ENCODE data around the gene ZNRF1.

ZNRF1 gene

DNA sequence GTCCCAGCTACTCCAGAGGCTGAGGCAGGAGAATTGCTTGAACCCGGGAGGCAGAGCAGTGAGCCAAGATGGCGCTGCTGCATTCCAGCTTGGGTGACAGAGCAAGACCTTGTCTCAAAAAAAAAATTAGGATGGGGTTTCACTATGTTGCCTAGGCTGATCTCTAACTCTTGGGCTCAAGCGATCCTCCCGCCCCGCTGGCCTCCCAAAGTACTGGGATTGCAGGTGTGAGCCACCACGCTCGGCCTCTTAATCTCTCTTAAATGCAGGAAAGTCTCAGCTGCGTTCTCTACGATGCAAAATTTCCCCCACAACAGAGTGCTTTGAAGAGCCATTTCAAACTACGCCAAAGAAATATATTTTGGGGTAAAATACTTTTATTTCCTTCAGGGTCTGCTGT lies 8.0 kb upstream of the ZNRF1 start:
- H2AFZ ChIP-seq (ENCODE audit: low read depth, low read length) = no peak overlapping the region
- no peaks in the 10 kb centered on the region for H3K27me3 ChIP-seq (ENCODE audit: insufficient read depth, low read length)
- no peak overlapping the region for H3K4me3 ChIP-seq (ENCODE audit: low read length)
- H3K4me1 ChIP-seq (ENCODE audit: insufficient read depth, low read length) = peaks cover 4% of the 10 kb centered on the region
- H3K9me3 ChIP-seq (ENCODE audit: low read length) = no peaks in the 10 kb centered on the region
- H3K36me3 ChIP-seq (ENCODE audit: insufficient read depth, low read length) = no peaks in the 10 kb centered on the region

DNA sequence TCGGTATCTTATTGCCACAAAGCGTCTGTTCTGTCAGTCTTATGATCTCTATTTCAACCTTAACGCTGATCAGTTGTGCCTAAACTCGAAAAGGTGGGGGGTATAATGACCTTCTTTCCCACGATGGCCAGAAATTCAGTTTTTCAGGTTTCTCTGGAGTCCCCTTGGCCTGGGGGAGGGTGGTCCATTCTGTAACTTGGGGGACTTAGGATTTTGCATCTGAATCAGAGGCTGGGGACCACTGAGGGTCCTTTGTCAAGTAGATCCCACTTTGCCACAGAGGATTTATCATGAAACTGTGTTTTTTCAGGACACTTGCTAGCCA lies 7.6 kb upstream of the ZNRF1 start:
- Histone ChIP-seq H3K27me3 (ENCODE audit: insufficient read depth, low read length) (no peaks in the 10 kb centered on the region), H2AFZ (ENCODE audit: low read depth, low read length) (peak overlapping the region; percentile 14), H3K9me3 (ENCODE audit: low read length) (no peaks in the 10 kb centered on the region), H3K4me1 (ENCODE audit: insufficient read depth, low read length) (peaks cover 4% of the 10 kb centered on the region), H3K4me3 (ENCODE audit: low read length) (no peak overlapping the region), H3K36me3 (ENCODE audit: insufficient read depth, low read length) (no peaks in the 10 kb centered on the region)

DNA sequence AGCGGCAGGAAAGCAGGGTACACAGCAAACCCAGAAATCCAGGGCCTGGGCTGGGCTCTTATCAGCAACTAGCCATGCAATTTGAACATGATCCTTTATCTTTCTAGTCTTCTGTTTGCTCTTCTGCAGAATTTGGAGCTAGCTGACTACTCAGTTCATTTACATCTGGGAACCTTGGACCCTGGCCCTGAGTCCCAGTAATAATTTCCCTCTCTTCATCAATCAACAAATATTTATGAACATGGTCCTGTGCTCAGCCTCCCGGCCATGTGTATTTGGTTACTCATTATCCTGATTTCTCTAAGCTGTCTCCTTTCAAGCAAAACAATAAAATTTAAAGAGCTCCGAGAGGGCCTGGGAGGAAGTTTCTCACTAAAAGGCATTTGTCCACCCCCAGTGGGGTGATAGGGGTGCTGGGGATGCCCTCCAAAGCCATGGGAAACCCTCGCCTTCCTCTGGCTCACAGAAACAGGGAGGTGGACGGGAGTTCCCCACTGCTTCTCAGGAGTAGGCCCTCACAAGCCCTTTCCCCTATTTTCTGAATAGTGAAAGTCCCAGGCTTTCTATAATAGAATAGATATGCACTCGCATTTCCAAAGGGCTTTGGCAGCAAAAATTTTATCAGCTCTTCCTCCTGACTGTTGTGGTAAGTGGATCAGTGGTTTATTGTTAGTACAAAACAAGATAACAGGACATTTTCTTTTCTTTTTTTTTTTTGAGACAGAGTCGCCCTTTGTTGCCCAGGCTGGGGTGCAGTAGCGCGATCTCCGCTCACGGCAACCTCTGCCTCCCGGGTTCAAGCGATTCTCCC lies 7.0 kb upstream of the ZNRF1 start:
- Histone ChIP-seq H3K36me3 (ENCODE audit: insufficient read depth, low read length) (no peaks in the 10 kb centered on the region), H3K4me1 (ENCODE audit: insufficient read depth, low read length) (peaks cover 4% of the 10 kb centered on the region), H3K4me3 (ENCODE audit: low read length) (no peak overlapping the region), H2AFZ (ENCODE audit: low read depth, low read length) (peak overlapping the region; percentile 14), H3K27me3 (ENCODE audit: insufficient read depth, low read length) (no peaks in the 10 kb centered on the region), H3K9me3 (ENCODE audit: low read length) (no peaks in the 10 kb centered on the region)

DNA sequence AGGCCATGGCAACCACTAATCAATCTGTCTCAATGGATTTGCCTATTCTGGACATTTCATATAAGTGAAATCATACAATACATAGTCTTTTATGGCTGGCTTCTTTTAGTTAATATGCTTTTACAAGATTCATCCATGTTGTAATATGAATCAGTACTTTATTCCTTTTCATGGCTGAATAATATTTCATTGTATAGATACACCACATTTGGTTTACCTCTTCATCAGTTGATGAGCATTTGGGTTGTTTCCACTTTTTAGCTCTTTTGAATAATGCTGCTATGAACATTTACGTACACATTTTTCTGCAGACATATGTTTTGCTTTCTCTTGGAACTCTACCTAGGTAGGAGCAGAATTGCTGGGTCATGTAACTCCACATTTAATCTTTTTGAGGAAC lies 2.8 kb upstream of the ZNRF1 start:
- Histone ChIP-seq H2AFZ (ENCODE audit: low read depth, low read length) (no peak overlapping the region), H3K4me3 (ENCODE audit: low read length) (no peak overlapping the region), H3K27me3 (ENCODE audit: insufficient read depth, low read length) (no peaks in the 10 kb centered on the region), H3K36me3 (ENCODE audit: insufficient read depth, low read length) (no peaks in the 10 kb centered on the region), H3K9me3 (ENCODE audit: low read length) (no peaks in the 10 kb centered on the region), H3K4me1 (ENCODE audit: insufficient read depth, low read length) (peaks cover 8% of the 10 kb centered on the region)

DNA sequence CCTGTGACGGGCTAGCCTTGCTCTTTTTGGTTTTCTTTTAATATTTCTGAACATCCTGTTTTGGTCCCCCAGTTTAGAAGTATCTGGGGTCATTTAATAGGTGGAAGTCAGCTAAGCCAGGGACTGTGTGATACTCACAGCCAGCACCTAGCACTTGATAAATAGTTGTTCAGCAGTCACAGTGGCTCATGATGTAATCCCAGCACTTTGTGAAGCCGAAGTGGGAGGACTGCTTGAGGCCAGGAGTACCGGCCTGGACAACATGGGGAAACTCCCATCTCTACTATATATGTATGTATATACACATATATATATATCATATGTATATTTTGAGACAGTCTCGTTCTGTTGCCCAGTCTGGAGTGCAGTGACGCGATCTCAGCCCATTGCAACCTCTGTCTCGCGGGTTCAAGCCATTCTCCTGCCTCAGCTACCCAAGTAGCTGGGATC lies 1.8 kb upstream of the ZNRF1 start:
- Histone ChIP-seq H3K4me1 (ENCODE audit: insufficient read depth, low read length) (peaks cover 15% of the 10 kb centered on the region), H3K4me3 (ENCODE audit: low read length) (no peak overlapping the region), H3K27me3 (ENCODE audit: insufficient read depth, low read length) (no peaks in the 10 kb centered on the region), H3K36me3 (ENCODE audit: insufficient read depth, low read length) (no peaks in the 10 kb centered on the region), H2AFZ (ENCODE audit: low read depth, low read length) (no peak overlapping the region), H3K9me3 (ENCODE audit: low read length) (no peaks in the 10 kb centered on the region)

DNA sequence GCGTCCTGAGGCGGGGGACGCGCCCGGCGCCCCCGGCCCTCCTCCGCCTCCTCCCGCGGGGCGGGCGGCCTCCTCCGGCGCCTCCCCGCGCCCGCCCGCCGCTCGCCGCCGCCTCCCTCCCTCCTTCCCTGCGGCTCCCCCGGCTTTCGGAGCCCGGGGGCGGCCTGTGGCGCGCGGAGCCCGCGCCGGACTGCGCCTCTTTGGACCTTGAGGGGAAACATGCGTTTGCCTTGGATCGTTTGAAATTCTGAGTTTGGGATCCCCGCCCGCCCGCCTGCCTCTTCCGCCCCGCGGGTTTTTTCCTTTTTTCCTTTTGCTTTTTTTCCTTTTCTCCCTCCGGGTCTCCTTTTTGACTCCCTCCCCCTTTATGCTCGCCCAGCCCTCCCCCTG lies 390 bp downstream of the ZNRF1 start:
- Histone ChIP-seq H3K4me3 (ENCODE audit: low read length) (peak overlapping the region; percentile 76), H3K4me1 (ENCODE audit: insufficient read depth, low read length) (peaks cover 17% of the 10 kb centered on the region), H3K9me3 (ENCODE audit: low read length) (no peaks in the 10 kb centered on the region), H3K36me3 (ENCODE audit: insufficient read depth, low read length) (peaks cover 10% of the 10 kb centered on the region), H3K27me3 (ENCODE audit: insufficient read depth, low read length) (no peaks in the 10 kb centered on the region), H2AFZ (ENCODE audit: low read depth, low read length) (peak overlapping the region; percentile 70)

DNA sequence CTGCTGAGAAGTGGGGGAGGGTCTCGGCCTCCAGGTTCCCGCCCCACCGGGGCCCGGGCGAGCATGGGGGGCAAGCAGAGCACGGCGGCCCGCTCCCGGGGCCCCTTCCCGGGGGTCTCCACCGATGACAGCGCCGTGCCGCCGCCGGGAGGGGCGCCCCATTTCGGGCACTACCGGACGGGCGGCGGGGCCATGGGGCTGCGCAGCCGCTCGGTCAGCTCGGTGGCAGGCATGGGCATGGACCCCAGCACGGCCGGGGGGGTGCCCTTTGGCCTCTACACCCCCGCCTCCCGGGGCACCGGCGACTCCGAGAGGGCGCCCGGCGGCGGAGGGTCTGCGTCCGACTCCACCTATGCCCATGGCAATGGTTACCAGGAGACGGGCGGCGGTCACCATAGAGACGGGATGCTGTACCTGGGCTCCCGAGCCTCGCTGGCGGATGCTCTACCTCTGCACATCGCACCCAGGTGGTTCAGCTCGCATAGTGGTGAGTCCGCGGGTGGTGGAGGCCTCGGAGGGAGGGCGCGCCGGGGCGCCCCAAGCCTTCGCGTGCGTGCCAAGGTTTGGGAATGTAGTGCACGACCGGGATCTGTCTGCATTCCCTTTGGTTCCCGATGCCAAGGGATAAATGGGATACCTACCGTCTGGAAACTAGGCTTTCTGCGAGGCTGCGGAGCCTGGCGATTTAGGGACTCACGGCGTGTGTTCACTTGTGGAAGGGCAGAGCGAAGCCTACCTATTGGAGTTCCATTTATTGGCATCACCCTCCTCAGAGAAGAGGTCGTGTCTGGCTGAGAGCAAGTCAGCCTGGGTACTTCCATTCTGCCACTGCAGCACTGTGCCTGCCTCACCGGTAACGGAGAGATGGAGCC lies 1.0 kb downstream of the ZNRF1 start:
- peak overlapping the region; percentile 76 for H3K4me3 ChIP-seq (ENCODE audit: low read length)
- no peaks in the 10 kb centered on the region for H3K9me3 ChIP-seq (ENCODE audit: low read length)
- no peaks in the 10 kb centered on the region for H3K27me3 ChIP-seq (ENCODE audit: insufficient read depth, low read length)
- H3K4me1 ChIP-seq (ENCODE audit: insufficient read depth, low read length) = peaks cover 17% of the 10 kb centered on the region
- peaks cover 10% of the 10 kb centered on the region for H3K36me3 ChIP-seq (ENCODE audit: insufficient read depth, low read length)
- peak overlapping the region; percentile 70 for H2AFZ ChIP-seq (ENCODE audit: low read depth, low read length)

DNA sequence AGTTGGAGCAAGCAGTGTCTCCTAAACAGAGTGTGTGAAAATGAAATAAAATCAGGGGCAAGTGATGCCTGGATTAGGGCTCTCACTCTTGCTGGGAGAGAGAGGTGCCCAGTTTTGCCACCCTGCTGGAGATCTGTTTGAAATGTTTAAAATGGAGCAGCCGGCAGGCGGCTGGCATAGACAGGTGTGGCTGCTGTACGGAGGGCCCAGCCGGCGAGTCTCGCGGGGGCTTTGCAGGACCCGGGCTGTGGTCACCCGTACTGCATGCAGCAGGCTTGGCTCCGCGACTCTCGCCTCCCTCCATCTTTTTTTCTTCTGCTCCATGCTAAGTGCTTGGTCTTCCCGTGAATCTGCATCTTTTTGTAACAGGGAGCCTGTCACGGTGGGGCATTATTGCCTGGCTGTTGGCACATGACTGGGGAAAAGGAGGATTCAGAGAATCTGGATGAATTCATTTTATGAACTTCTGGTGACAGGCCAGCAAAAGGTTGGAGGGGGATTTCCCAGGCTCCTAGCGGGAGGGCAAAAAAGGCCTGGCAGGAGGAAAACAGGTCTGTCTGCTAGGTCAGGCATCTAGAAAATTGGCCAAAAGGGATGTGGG lies 1.8 kb downstream of the ZNRF1 start:
- peaks cover 17% of the 10 kb centered on the region for H3K4me1 ChIP-seq (ENCODE audit: insufficient read depth, low read length)
- H2AFZ ChIP-seq (ENCODE audit: low read depth, low read length) = no peak overlapping the region
- peaks cover 10% of the 10 kb centered on the region for H3K36me3 ChIP-seq (ENCODE audit: insufficient read depth, low read length)
- H3K9me3 ChIP-seq (ENCODE audit: low read length) = no peaks in the 10 kb centered on the region
- peak overlapping the region; percentile 76 for H3K4me3 ChIP-seq (ENCODE audit: low read length)
- H3K27me3 ChIP-seq (ENCODE audit: insufficient read depth, low read length) = no peaks in the 10 kb centered on the region

DNA sequence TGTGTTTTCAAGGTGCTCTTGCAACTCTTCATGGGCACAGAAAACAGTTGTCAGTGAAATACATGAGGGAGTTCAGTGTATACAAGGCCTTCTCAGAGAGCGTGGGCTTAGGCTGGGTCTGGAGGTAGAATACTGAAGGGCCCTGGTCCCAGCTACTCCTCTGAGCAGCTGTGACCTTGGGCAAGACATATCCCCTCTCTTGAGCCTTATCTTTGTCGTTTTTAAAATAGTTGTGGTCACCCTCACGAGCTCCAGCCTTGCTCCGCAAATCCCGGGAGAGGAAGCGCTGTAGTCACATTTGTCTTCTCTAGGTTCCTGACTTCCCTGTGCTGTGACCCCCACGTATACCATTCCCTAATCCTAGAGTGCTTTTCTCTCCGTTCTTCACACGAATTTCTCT lies 3.6 kb downstream of the ZNRF1 start:
- Histone ChIP-seq H3K4me1 (ENCODE audit: insufficient read depth, low read length) (peaks cover 17% of the 10 kb centered on the region), H3K27me3 (ENCODE audit: insufficient read depth, low read length) (no peaks in the 10 kb centered on the region), H3K9me3 (ENCODE audit: low read length) (no peaks in the 10 kb centered on the region), H3K36me3 (ENCODE audit: insufficient read depth, low read length) (peaks cover 10% of the 10 kb centered on the region), H3K4me3 (ENCODE audit: low read length) (no peak overlapping the region), H2AFZ (ENCODE audit: low read depth, low read length) (no peak overlapping the region)

DNA sequence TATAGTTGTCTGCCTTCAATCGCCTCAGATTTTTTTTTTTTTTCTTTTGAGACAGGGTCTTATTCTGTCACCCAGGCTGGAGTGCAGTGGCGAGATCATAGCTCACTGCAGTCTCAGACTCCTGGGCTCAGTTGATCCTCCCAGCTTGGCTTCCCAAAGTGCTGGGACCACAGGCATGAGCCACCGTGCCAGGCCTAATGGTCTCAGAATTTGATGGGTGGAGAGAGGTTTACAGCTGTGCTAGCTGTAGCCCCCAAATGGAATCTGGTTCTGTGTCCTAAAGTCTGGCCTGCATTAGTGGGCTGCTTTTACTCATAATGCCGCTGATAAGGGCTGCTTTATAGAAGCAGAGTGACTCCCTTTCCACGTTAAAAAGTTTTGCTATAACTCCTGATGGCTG lies 5.1 kb downstream of the ZNRF1 start:
- Histone ChIP-seq H3K4me3 (ENCODE audit: low read length) (no peak overlapping the region), H2AFZ (ENCODE audit: low read depth, low read length) (no peak overlapping the region), H3K27me3 (ENCODE audit: insufficient read depth, low read length) (no peaks in the 10 kb centered on the region), H3K36me3 (ENCODE audit: insufficient read depth, low read length) (peaks cover 15% of the 10 kb centered on the region), H3K4me1 (ENCODE audit: insufficient read depth, low read length) (peaks cover 15% of the 10 kb centered on the region), H3K9me3 (ENCODE audit: low read length) (peaks cover 6% of the 10 kb centered on the region)

DNA sequence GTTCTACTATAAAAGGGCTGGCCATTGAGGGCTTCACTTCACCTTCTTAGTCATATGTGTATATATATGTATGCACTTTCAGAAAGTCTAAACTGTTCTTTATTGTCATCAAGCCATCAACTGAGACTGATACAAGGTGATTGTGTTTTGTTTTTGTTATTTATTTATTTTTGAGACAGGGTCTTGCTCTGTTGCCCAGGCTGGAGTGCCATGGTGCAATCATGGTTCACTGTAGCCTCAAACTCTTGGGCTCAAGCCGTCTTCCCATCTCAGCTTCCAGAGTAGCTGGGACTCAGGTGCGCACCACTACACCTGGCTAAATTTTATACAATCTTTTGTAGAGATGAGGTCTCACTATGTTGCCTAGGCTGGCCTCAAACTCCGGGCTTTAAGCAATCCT lies 5.6 kb downstream of the ZNRF1 start:
- H3K4me3 ChIP-seq (ENCODE audit: low read length) = no peak overlapping the region
- peaks cover 15% of the 10 kb centered on the region for H3K4me1 ChIP-seq (ENCODE audit: insufficient read depth, low read length)
- peaks cover 17% of the 10 kb centered on the region for H3K36me3 ChIP-seq (ENCODE audit: insufficient read depth, low read length)
- H3K27me3 ChIP-seq (ENCODE audit: insufficient read depth, low read length) = no peaks in the 10 kb centered on the region
- H3K9me3 ChIP-seq (ENCODE audit: low read length) = peaks cover 6% of the 10 kb centered on the region
- H2AFZ ChIP-seq (ENCODE audit: low read depth, low read length) = no peak overlapping the region

DNA sequence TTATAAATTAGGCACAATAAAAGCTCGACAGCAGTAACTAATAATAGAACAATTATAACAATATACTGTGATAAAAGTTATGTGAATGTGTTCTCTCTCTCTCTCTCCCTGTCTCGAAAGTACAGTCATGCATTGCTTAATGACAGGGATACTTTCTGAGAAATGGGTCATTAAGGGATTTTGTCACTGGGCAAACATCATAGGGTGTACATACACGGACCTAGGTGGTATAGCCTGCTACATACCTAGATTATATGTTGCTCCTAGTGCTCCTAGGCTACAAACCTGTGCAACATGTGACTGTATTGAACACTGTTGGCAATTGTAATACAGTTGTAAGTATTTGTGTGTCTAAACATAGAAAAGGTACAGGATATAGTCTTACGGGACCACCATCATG lies 6.9 kb downstream of the ZNRF1 start:
- Histone ChIP-seq H3K4me3 (ENCODE audit: low read length) (no peak overlapping the region), H2AFZ (ENCODE audit: low read depth, low read length) (no peak overlapping the region), H3K36me3 (ENCODE audit: insufficient read depth, low read length) (peaks cover 18% of the 10 kb centered on the region), H3K4me1 (ENCODE audit: insufficient read depth, low read length) (peaks cover 15% of the 10 kb centered on the region), H3K9me3 (ENCODE audit: low read length) (peaks cover 6% of the 10 kb centered on the region), H3K27me3 (ENCODE audit: insufficient read depth, low read length) (no peaks in the 10 kb centered on the region)

DNA sequence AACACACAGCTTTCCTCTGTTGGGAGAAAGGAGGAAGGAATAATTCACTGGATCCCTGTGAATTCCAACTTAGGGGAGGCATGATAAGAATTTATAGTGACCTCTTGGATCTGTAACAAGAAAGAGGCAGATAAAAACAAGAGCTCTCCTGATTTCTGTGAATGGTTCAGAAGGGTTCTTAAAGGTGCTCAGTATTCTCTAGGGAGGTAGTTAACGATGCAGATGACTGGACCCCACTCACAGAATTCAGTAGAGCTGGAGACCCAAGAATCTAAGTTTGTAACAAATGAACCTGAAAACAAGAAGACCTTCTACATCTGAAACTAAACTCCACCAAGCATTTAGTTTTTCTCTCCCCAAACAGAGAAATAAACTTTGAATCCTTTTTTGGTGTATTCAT lies 8.6 kb downstream of the ZNRF1 start:
- H3K4me1 ChIP-seq (ENCODE audit: insufficient read depth, low read length) = peaks cover 4% of the 10 kb centered on the region
- peaks cover 6% of the 10 kb centered on the region for H3K9me3 ChIP-seq (ENCODE audit: low read length)
- H2AFZ ChIP-seq (ENCODE audit: low read depth, low read length) = no peak overlapping the region
- H3K27me3 ChIP-seq (ENCODE audit: insufficient read depth, low read length) = no peaks in the 10 kb centered on the region
- peaks cover 18% of the 10 kb centered on the region for H3K36me3 ChIP-seq (ENCODE audit: insufficient read depth, low read length)
- no peak overlapping the region for H3K4me3 ChIP-seq (ENCODE audit: low read length)
